H1 (cell line): ENCODE data around the gene GNG7. TPM values are rescaled to one million over a fixed set of nuclear protein-coding genes. Genes with fewer than 3 reads are reported as not detected.
A peak's percentile ranks its signal among the peaks of the same experiment; 100 is the strongest.

Experiments
- ASH2L ChIP-seq: fragments of 200-600, 300-600 bp; sonication (generic); IDR thresholded peaks from one replicate; pipeline ENCODE4 v1.7.1; 2017; ENCODE audit warnings: low read length
- CREB1 ChIP-seq: IDR thresholded peaks from 2 replicates; pipeline ENCODE4 v1.6.1; 2012; ENCODE audit warnings: inconsistent platforms
- E2F6 ChIP-seq: IDR thresholded peaks from 2 replicates; pipeline ENCODE4 v1.6.1; 2012; ENCODE audit warnings: inconsistent platforms
- MAFK ChIP-seq: IDR thresholded peaks from 2 replicates; pipeline ENCODE4 v1.6.1; 2012; ENCODE audit warnings: low read depth, mild to moderate bottlenecking, improper control_type of control experiment, low read length
- NRF1 ChIP-seq: IDR thresholded peaks from 2 replicates; pipeline ENCODE4 v1.6.1; 2011; ENCODE audit warnings: mild to moderate bottlenecking, low read depth, low read length, improper control_type of control experiment
- SIN3A ChIP-seq, 2 experiments: IDR thresholded peaks in 1 of 2; conservative IDR thresholded peaks in 1 of 2; 2 replicates each; pipeline ENCODE4 v1.6.1; 2011 to 2012; ENCODE audit warnings: low read length in 2 of 2, improper control_type of control experiment in 1 of 2, low read depth in 1 of 2, mild to moderate bottlenecking in 1 of 2
- polyA plus RNA-seq, 7 experiments: library from polyadenylated mRNA; depleted of rRNA in 3 of 7; stranded (reverse) in 5 of 7; unstranded in 2 of 7; fragments of >200 nt in 5 of 7; fragments of 200-250 nt in 2 of 7; gene quantifications; 1 replicate in 5 of 7; 2 replicates in 1 of 7; 4 replicates in 1 of 7; pipeline versions ENCODE4 v1.2.1 to v1.2.3, GENCODE V29; 2011 to 2013; ENCODE audit warnings: missing spikeins in 2 of 7, mixed read lengths in 2 of 7
- total RNA-seq: library from RNA; stranded (reverse); fragmentation: NEBNext Ultra II Directional; extraction: Animal tissue kit (Norgen Biotek cat#: 25700); gene quantifications from 2 replicates; pipeline ENCODE4 v1.2.1, GENCODE V29; 2021

Gene GNG7
- total and polyA plus RNA-seq, 2 of the 8 experiments (the other 6 are each of a cell fraction or from before 2014, with no cell fraction given): 2.8 to 7.8 TPM

GRCh38 chr19:2719920-2720776 is 17.7 kb upstream of the GNG7 start (continued):
- peak; percentile 45; the same call in 1 of the 2 replicates for TF ChIP-seq E2F6
- peak; percentile 43 for TF ChIP-seq ASH2L
- no peak for TF ChIP-seq CREB1
- TF ChIP-seq SIN3A (conservative IDR thresholded peaks at IDR 0.05 in 1 of 2, IDR thresholded peaks at IDR 0.05 in 1 of 2; ENCODE audit: low read depth in 1 of 2, low read length in 2 of 2): peak in 1 of 2 experiments; percentile 22; a peak in 1 of 4 replicates
- TF ChIP-seq MAFK: peak; percentile 2; the same call in 1 of the 2 replicates
- no peak for TF ChIP-seq NRF1
